ENCODE data around the gene USF1.
A peak's percentile ranks its signal among the peaks of the same experiment; 100 is the strongest.

USF1 gene, protein sequence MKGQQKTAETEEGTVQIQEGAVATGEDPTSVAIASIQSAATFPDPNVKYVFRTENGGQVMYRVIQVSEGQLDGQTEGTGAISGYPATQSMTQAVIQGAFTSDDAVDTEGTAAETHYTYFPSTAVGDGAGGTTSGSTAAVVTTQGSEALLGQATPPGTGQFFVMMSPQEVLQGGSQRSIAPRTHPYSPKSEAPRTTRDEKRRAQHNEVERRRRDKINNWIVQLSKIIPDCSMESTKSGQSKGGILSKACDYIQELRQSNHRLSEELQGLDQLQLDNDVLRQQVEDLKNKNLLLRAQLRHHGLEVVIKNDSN
- total RNA-seq, result 39.8 to 63.5 (median 57.7) reads per million in 3 experiments

DNA sequence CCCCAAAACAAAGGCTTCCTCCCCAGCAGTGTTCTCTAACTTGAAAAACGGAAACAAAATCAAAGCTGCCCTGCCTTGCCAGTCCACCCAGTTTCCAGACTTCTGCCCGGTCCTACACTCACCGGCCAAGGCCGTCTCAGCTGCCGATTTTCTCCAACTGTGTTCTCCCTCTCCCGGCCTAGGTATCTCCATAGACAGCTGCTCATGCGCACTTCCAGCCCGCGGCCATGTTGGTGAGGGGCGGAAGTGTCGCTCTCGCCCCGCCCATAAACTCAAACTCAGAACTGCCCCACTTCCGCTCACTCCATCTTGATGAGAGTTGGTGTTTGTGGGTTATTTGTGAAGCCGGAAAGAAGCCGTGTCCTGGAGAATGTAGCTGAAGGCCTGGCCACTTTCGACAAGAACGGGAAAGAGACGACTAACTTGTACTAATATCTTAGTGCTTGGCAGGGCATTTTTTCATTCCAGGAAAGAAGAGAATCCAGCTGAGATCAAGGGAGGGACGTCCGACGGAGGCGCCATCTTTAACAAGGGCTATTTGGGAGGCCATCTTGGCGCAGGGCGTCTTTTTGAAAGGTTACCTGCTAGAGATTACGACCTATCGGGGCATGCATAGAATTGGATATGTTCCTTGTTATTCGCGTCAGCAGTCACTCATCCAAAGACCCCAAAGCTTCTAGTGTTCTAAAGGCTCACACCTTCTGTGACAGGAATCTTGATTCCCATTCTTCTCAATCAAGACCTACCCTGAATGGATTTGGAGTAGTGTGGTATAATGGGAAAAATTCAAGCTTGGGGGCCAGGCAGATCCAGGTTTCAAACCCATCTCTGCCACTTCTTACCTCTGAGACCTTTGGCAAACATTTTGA, at the start of gene USF1:
Gene USF1, minus strand, starts transcription at position 242 of the 869 bp plus-strand sequence. CDS start 2,702 bp downstream, outside the sequence.
- peak; percentile 95 for DNase-seq

DNA sequence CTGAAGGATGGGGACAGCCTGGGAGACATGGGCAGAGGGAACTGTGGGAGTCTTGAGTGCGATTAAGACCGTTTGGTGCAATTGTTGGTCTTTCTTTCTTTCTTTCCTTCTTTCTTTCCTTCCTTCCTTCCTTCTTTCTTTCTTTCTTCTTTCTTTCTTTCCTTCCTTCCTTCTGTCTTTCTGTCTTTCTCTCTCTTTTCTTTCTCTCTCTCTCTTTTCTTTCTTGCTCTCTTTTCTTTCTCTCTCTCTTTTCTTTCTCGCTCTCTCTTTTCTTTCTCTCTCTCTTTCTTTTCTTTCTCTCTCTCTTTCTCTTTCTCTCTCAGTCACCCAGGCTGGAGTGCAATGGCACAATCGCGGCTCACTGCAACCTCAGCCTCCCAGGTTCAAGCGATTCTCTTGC, 49.5 kb upstream of the USF1 start:
- no peak for DNase-seq

DNA sequence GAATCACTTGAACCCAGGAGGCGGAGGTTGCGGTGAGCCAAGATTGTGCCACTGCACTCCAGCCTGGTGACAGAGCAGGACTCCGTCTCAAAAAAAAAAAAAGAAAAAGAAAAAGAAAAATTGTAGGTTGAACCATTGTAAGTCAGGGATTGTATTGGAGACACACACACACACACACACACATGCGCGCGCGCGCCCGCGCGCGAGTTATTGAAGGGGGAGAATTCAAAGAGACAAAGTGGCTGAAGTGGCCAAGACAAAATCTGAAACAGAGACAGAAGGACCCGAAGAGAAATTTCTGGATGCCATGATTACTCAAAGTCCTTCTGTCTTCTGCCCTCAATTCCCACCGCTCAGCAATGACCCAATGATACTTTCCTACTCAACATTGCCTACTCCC, 48.7 kb upstream of the USF1 start:
- no peak for DNase-seq

DNA sequence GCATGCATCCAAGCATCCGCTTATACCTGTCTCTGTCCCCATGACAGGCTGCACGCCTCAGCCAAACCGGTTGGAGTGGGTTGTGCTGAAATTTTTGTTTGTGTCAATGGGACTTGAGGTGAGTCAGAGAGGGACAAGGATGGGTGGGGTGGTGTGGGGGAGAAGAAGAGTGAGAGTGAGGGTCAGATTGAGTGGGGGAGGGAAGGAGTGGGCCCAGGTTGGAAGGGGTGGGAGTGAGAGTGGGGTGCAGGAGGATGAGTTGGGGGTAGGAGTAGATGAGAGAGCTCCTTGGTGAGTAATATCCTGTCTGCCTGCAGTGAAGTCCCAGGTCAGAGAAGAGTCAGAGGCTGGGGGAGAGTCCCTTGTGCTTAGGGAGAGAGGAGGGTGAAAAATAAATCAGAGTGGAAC, 46.8 kb upstream of the USF1 start:
- no peak for DNase-seq

DNA sequence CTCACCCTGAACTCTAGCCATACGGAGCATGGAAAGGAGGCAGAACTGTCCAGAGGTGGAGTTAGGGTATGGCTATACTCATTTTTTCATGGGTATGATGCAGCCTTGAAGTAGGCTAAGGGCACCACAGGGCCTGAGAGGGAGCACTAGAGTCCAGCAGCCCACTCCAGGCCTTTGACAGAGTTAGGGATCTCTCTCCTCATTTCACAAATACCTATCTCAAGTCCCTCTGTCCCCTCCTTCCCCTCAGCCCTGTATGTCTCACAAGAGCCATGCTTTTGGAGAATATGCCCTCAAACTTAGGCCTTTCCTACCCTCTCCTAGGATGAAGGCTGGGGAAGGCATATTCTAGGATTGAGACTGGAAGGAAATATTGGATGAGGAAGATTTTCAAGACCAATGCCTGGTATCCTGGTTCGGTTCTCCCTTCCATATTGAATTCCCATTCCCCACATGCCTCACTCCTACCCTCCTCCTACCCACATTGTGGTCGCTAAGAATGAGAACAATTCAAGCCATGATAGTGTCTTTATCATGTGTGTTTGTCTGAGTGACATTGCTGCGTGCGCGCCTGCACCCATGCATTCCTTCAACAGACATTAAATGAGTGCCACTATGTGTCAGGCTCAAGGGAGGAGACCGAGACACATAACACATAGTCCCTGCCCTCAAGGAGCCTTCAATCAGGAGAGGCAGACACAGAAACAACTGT, 46.2 kb upstream of the USF1 start:
- no peak for DNase-seq

DNA sequence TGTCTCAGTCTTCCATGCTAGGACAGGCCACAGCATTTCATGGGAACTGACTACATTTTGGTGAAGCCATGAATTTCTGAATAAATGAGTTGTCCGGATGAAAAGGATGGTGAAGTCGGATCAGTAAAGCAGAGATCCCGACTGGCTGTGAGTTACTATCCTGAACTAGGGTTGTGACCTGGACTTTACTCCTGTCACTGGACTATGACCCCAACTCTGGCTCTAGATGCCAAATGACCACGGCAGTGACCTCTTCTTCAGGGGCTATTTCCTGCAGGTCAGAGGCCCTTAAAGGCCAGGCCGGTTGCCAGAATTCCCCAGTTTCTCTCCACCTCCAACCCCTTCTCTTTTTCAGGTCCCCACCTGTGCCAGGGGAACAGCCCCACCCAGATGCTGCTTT, 45.3 kb upstream of the USF1 start:
- DNase-seq, result no peak

DNA sequence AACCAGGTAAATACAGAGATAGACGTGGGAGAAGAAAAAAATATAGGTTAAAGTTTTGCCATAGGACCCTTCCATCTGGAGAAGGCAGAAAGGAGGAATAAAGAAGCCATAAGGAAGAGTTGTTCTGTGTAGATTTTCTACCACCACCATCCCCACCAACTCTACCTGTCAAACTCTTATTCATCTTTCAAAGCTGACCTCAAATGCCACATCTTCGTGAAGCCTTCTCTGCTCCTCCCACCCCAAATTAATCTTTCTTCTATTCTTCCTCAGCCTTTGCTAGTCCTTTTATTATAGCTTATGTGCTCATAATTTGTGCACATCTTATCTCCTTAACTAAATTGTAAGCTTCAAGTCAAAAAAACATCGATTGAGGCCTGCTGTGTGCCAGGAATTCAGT, 44.8 kb upstream of the USF1 start:
- no peak for DNase-seq

DNA sequence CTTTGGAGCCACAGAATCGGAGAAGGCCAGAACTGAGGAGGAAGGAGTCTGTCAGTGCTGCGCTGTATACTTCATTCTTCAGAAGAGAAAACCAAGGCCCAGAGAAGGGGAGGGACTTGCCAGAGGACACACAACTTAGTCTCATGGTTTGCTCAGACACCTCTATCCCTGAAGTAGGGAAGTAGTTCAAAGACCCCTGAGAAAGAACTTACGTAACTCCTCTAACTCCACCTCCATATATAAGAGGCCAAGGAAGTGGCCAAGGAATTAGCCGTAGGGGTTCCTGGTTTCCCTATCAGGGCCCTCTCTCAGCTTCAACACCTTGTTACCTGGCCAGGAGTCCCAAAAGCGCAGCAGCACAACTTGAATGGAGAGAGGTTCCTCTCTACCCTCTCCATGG, 44.2 kb upstream of the USF1 start:
- no peak for DNase-seq

DNA sequence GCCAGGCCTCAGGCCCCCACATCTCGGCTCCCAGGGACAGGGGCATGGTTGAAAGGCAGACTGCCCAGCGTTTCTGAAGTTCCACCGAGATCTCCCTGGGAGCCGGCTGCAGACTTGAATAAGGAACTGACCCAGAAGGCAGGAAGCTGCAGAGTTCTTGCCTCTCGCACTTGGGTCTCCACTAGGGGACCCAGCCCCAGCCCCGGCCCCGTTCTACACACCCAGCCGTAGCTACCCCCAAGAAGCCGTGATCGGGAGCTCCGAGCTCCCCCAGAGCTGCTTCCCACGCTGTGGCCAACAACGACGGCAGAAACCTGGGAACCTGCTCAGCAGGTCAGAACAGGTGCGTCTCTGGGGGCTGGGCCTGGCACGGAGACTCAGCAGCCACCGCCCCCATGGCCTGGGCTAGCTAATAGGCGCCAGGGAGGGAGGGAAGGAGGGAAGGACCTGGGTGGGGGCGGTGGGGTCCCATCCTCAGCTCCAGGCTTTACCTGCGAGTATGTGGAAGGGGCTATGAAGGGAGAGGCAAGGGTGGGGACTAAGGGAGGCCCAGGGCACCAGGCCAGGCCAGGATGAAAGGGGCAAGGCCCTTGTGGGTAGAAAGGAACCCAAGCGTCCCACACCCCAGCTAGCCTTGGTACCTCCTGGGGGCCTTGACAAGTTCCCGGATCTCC, 43.6 kb upstream of the USF1 start, which contains the start of gene NECTIN4:
Gene NECTIN4, minus strand, starts transcription at position 308 of the 674 bp plus-strand sequence. Its CDS starts 262 bp downstream, at position 46.
- DNase-seq, result no peak

DNA sequence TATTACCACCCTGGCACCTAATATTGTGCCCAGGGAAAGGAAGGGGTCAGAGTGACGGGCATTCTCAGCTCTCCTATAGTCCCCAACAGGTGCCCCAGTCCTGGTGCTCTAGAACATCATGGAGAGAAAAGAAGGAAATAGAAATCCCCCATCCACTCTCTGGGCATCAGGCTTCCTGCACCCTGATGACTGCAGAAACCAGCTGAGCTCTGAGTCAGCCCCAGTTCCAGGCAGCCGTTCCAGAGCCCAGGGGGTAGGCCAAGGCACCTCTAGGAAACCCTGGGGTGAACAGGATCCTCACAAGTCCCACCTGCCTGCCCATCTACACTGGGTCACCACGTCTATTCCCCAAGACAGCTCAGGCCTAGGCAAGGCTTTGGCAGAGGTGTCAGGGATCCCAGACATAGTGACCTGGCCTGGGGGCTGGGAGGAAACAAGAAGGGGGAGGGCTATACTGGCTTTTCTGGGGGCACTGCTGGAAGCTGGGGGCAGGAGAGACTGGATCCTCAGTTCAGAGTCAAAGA, 42.9 kb upstream of the USF1 start:
- DNase-seq, result no peak

DNA sequence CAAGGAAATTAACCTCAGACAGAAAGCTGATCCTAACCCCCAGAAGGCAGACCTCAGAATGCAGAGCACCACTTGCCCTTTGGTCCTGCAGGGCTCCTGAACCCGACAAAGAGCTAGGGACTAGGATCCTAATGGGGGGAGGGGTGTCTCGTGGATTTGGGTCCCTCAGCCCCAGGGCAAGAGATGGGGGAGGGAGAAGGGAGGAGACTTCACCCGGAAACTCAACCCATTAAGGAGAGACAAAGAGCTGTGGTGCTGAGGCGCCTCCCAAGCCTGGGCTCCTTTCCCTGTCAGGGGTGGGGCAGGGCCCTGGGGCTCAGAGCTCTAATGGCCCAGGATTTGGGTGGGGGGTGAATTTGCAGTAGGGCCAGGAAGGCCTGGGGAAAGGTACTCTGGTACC, 40.7 kb upstream of the USF1 start:
- no peak for DNase-seq

DNA sequence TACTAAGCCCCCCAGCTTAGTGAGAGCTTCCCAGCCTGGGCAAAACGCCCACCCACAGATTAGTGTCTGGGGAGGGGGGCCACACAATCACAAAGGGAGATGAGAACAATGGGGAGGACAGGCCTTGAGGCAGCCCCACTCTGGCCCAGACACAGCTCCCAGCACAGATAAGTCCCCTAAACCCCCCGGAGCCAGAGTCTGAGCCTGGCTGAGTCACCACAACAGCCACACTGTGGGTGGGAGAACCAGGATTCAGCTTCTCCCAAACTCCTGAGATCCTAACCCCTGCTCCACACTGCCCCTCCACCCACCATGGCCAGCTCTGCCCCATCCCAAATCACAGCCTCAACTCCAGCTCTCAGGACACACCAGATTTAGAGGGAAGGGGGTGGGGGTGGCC, 39.4 kb upstream of the USF1 start:
- no peak for DNase-seq

DNA sequence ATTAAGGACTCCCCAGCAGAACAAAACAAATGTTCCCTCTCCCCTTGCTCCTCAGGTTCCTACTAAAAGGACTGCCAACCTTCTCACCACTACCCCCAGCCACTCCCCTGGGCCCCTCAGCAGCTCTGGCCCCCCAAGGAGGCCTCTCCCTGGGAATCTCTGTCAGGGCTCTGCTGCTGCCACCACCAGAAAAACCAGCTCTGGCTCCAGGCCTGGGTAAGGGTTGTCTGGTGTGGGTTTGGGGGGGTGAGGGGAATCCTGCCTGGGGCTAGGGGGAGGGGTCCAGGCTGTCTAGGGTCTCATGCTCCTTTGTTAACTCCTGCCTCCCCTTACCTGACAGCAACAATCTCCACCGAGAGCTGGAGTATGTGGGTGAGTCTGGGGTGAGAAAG, 38.8 kb upstream of the USF1 start:
- DNase-seq, result no peak

DNA sequence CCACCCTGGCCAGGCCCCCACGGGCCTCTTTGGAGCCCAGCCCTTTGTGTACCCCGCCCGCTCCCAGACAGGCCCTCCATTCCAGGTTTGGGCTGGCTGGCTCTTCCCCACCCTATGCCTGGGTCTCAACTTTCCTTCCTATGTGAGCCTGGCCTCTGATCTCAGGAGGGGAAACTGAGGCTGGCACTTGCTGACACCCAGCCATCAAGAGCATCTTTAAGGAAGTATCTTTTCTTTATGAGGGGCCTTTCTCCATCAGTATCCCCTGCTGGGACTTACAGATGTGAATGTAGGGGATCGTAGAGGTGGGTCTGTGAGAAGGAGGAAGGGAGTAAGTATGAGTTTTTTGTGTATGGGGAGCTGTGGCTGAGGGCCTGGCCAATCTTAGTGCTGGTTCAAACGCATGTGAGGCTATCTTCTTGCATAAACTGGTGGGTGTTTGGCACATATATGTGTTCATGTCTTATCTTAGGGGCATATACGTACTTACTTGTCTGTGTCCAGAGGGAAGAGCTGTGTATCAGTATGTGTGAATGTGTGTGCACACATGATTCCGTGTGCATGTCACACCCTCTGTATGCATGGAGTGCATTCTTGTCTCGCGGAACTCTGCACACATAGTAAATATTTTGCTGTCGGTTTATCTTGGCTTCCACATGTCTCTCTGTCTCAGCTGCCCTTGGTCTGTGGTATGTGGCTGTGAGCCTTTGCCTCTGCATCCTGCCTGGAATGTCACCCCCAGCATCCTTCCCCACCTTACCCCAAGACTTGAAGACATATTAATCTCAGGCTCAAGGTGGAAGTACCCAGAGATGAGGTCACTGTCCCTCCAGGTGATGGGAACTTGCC, 38.2 kb upstream of the USF1 start:
- no peak for DNase-seq

DNA sequence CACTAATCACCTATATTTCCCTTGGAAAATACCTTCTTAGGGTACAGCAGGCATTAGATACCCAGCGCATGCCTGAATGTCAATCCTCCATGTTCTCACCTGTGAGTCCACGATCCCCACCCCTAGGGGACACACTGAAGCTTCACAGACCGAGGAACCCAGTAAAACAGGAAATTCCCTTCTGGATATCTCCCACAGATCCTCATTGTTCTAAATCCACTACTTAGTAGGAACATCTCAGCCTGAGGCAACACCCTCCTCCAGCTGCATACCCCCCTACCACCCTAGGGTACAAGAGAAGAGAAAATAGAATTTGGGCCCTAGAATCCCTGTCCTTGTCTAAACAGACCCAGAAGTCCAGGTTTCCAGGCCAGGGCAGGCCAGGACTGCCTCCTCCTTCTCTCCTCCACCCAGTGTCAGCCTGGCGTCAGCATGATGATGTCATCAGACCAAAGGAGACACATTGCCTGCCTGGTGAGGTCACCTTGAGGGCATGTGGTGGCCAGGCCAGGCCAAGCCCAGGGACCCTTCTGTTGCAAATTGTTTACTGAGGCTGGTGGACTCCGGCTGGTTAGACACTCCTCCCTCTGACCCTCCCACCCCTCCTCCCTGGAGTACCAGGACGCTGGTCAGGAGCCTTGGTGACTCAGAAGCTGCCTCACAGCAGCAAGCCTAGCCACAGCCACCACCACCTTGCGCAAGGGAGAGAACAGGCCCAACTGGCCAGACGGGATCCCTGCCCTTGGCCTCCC, 37.4 kb upstream of the USF1 start:
- no peak for DNase-seq

DNA sequence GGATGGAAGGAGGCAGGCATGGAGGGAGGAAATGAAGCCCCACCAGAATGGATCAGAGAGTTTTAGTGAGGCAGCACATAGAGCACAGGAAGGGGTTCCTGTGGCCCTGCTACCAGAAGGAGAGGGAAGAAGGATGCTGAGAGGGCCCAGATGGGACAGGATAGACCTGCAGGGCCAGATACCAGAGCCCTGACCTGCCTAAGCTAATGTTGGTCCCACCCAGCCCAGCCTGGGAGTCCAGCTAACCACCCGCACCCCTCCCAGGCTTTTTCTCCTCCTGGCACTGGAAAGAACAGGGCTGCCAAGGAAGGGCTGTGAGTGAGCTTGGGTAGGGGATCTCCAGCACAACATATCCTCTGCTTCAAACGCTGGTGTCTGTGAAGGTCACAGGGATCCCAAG, 36.7 kb upstream of the USF1 start:
- no peak for DNase-seq

DNA sequence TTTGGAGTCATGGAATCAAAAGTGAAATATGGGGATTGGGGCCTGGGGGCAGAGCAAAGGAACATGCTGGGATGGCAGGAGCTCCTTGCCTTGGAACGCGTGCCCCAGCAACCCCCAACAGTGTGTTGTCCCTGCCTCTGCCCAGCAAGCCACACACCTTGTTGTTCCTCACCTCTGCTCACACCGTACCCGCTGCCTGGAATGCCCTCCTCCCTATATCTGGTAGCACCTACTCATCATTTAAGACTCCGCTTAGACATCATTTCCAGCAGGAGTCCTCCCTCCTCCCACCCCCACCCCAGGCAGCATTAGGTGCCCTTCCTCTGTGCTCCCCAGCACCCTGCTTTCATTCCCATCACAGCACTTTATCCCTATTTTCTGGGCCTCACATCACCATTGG, 35.7 kb upstream of the USF1 start:
- no peak for DNase-seq

DNA sequence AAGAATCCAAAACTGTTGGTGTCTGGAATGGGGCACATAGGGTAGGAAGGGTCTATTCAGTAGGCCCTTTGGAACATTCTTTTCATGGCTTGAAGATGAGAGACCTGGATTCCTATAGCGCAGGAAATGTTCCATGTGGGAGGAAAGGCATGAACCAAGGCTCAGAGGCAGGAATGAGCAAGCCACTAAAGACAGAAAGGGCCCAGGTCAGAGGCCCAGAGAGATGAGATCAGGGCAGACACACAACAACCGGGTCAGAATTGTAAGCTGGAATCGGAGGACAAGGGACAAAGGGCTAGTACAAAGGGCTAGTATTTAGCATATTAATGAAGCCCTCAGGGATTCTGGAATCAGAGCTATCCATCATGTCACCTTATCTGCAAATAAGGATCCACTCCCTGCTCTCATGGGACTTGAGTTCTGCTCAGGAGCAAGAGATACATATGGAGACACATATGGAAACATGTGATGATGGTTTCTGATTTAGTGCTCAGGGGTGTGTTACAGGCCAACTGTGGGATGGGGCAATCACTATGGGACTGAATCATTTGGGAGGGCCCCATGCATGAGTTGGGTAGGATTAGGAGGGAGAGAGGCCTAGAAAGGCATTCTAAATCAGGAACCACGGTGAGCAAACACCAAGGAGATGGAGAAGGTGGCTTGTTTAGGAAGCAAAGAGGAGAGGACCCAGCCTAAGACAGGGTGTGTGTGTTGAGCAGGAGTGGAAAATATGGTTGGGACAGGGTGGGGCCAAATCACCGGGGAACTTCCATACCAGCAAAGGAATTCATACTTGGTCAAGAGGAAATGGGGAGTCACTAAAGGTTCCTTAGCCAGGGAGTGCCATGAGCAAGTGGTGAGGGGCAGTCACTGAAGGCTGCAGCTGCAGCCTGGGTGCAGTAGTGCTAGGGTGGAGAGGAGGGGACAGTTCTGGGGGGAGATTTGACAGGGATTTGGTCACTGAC, 34.9 kb upstream of the USF1 start:
- no peak for DNase-seq

DNA sequence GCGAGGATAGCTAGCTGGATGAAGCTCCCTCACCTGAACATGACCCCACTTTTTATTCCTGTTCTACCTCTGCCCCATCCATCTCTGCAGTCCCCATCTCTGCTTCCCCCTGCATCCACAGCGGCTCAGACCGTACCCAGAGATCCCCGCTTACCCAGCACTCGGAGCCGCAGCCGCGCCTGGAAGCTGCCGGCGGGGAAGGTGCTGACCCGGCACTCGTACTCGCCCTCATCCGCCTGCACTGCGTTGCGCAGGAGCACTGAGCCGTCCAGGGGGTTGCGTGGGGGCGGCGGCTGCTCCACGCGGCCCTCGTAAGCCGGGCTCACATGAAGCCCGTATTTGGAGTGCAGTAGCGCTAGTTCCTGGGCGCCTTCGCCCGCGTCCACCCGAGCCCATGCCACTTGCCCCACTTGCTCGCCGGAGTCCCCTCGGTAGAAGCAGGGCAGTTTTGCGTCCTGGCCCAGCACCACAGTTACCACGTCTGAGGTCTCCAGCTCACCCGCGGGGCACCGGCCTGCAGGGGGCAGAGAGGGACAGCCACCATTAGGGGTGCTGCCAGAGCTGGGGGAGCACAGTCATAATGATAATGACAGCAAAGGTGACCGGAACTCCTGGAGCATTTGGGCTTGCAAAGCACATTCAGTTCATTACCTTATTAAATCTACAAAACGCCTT, 33.8 kb upstream of the USF1 start:
- no peak for DNase-seq

Measured in central memory CD4-positive, alpha-beta T cell (primary cell).